Endometrial microvascular endothelial cells (primary cell): Measurements from ENCODE around the gene MS4A6E. TPM values are rescaled to one million over a fixed set of nuclear protein-coding genes. Genes with fewer than 3 reads are reported as not detected.
"Not testable (repeated sequence)": the region's sequence is repeated elsewhere in the genome, so short reads cannot be mapped to it uniquely, and the experiment has no call there.

Source experiments
- in situ Hi-C: cut with HindIII; loops from 2 replicates; pipeline ENCODE4 v1.10.0; 2017; ENCODE audit warnings: low sequenced_read_pairs, low pct_unique_long_range_greater_than_20kb; ENCODE audit errors: inconsistent ontology term
- total RNA-seq: library from RNA; depleted of rRNA; stranded (reverse); fragments of >200 nt; gene quantifications from one replicate; pipeline ENCODE4 v1.2.3, GENCODE V29; 2015; ENCODE audit errors: inconsistent ontology term

The MS4A6E gene
- total RNA-seq, 1 donor from 2014 or later = not detected

GRCh38 chr11:60332846-60333245 is 5.8 kb downstream of the MS4A6E start:
- in situ Hi-C loops = no loop called here

- in situ Hi-C loops = no loop called here
Measured at GRCh38 chr11:60334005-60334620, 7.1 kb downstream of the MS4A6E start.

GRCh38 chr11:60336767-60337391 is 9.8 kb downstream of the MS4A6E start:
- in situ Hi-C loops = no loop called here

GRCh38 chr11:60338053-60338452 is 11.0 kb downstream of the MS4A6E start:
- in situ Hi-C loops = no loop called here

GRCh38 chr11:60339356-60339755 is 12.3 kb downstream of the MS4A6E start:
- in situ Hi-C loops = no loop called here

GRCh38 chr11:60343094-60343704 is 16.1 kb downstream of the MS4A6E start:
- in situ Hi-C loops = no loop called here

- in situ Hi-C loops = no loop called here
Measured at GRCh38 chr11:60344146-60344545, 17.1 kb downstream of the MS4A6E start.

- in situ Hi-C loops = no loop called here
Measured at GRCh38 chr11:60345489-60345888, 18.4 kb downstream of the MS4A6E start.

GRCh38 chr11:60347084-60347797 is 20.2 kb downstream of the MS4A6E start:
- in situ Hi-C loops = no loop called here

GRCh38 chr11:60348116-60348515 is 21.1 kb downstream of the MS4A6E start:
- in situ Hi-C loops = no loop called here

- in situ Hi-C loops = no loop called here
Measured at GRCh38 chr11:60349990-60350389, 22.9 kb downstream of the MS4A6E start.

GRCh38 chr11:60357771-60358170 is 30.7 kb downstream of the MS4A6E start:
- in situ Hi-C loops = no loop called here

- in situ Hi-C loops = no loop called here
Measured at GRCh38 chr11:60360621-60361020, 33.6 kb downstream of the MS4A6E start.

- in situ Hi-C loops = no loop called here
Measured at GRCh38 chr11:60362241-60362640, 35.2 kb downstream of the MS4A6E start.

GRCh38 chr11:60363542-60364470 is 36.8 kb downstream of the MS4A6E start:
- in situ Hi-C loops = no loop called here

GRCh38 chr11:60366262-60366904 is 39.3 kb downstream of the MS4A6E start:
- in situ Hi-C loops = not testable (repeated sequence)

GRCh38 chr11:60367009-60367408 is 40.0 kb downstream of the MS4A6E start:
- in situ Hi-C loops = no loop called here

- in situ Hi-C loops = no loop called here
Measured at GRCh38 chr11:60367896-60368295, 40.8 kb downstream of the MS4A6E start.
